ENCODE measurements around the gene RAB40C. TPM values are rescaled to one million over a fixed set of nuclear protein-coding genes. Genes with fewer than 3 reads are reported as not detected.

Gene RAB40C
- total RNA-seq, 6 donors from 2014 or later = 40.5 to 101 (median 61.5) TPM

DNA sequence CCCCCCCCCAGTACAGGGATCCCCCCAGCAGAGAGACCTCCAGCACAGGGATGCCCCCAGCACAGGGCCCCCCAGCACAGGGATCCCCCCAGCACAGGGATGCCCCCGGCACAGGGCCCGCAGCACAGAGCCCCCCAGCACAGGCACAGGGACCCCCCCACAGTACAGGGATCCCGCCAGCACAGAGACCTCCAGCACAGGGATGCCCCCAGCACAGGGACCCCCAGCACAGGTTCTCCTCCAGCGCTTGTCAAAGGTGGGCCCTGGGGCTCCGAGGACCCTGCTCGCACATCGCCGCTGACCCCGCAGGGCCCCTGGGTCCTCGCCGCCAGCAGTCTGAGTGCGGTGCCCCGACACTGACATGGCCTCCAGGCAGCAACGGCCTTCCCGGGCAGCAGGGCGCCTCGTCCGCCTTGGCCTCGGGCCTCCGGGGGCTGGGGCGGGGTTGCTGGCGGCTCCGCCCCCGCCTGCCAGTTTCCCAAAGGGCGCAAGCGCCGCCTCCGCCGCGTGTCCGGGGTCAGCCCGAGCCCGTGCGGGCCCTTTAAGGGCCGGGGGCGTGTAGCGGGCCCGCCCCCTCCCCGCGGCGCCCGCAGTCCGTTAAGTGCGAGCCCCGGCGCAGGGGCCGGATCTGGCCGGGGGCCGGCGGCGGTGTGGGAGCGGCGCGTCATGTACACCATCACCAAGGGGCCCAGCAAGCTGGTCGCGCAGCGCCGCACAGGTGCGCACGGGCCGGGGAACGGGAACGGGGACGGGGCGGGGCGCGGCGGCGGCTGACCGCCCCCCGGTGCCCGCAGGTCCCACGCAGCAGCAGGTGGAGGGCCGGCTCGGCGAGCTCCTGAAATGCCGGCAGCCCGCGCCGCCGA, 51.7 kb downstream of the RAB40C start, which contains the start of gene MCRIP2:
Gene MCRIP2, plus strand, starts transcription at position 503 of the 863 bp plus-strand sequence. Its CDS starts 164 bp downstream, at position 667.
- peaks cover 21 to 75% (median 47%) of the 10 kb centered on the region in 4 donors for H3K4me1 ChIP-seq
- no peaks in the 10 kb centered on the region for H3K27me3 ChIP-seq
- TF ChIP-seq POLR2AphosphoS5 (IDR thresholded peaks at IDR 0.05) (peak; percentile 57 to 67), POLR2A (IDR thresholded peaks at IDR 0.05) (peak in 3 of 4 donors; percentile 41 to 79 (median 71)), EP300 (IDR thresholded peaks at IDR 0.05) (no peak)
- TF ChIP-seq, protein P1, sequence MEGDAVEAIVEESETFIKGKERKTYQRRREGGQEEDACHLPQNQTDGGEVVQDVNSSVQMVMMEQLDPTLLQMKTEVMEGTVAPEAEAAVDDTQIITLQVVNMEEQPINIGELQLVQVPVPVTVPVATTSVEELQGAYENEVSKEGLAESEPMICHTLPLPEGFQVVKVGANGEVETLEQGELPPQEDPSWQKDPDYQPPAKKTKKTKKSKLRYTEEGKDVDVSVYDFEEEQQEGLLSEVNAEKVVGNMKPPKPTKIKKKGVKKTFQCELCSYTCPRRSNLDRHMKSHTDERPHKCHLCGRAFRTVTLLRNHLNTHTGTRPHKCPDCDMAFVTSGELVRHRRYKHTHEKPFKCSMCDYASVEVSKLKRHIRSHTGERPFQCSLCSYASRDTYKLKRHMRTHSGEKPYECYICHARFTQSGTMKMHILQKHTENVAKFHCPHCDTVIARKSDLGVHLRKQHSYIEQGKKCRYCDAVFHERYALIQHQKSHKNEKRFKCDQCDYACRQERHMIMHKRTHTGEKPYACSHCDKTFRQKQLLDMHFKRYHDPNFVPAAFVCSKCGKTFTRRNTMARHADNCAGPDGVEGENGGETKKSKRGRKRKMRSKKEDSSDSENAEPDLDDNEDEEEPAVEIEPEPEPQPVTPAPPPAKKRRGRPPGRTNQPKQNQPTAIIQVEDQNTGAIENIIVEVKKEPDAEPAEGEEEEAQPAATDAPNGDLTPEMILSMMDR (IDR thresholded peaks at IDR 0.05) = peak in 1 of 6 experiments; percentile 6
- peak; percentile 92 to 97 for DNase-seq
- WGBS, 2 donors = no CpG with 5 or more reads among the region's 81 CpGs
- H3K9me3 ChIP-seq = no peaks in the 10 kb centered on the region
- peak; percentile 46 to 81 for ATAC-seq (ENCODE audit: low FRiP score in 2 of 2)
- no peaks in the 10 kb centered on the region for H3K36me3 ChIP-seq
- peak within 1 kb of the TSS; percentile 85 to 89 (median 88) for H3K27ac ChIP-seq
- peak within 1 kb of the TSS; percentile 91 to 97 (median 94) for H3K4me3 ChIP-seq

DNA sequence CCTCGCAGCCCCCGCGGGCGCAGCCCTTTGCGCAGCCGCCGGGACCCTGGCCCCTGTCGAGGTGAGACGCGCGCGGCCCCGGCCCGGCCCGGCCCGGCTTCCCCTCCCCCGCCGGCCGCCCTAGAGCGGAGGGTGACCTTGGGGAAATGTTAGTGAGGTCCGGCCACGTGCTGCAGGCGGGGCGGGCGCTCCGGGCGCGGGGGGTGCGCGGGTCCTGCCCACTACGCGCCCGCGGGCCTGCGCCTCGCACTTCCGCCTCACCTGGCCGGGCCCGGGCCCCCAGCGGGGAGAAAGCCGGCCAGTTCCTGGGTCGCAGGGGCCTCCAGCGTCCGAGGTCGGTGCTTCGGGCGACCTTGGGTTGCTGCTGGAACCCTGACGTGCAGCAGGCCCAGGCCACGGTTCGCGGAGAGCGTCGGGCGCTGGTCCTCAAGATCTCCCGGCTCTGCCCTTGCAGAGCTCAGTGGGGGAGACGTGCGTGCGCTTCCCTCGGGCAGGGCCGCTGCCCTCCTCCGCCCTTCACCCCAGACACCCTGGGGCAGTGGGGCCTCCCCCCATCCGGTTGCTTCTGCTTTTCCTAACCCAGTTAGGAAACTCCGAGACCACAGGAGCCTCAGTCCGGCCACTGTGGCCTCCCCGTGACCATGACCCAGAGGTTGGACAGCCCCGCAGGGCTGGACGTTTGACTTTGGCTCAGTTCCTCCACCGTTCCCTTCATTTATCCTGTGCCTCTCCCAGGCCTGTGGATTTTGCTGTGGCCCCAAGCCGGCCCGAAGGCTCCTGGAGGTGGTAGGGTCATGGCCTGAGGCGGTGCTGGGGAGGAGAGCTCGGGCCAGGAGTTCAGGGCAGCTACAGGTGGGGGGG, 52.6 kb downstream of the RAB40C start:
- Histone ChIP-seq H3K4me1 (peaks cover 22 to 80% (median 49%) of the 10 kb centered on the region in 4 donors), H3K27me3 (no peaks in the 10 kb centered on the region), H3K27ac (peak overlapping the region; percentile 85 to 89 (median 88)), H3K4me3 (peak overlapping the region; percentile 91 to 97 (median 94)), H3K36me3 (no peaks in the 10 kb centered on the region), H3K9me3 (no peaks in the 10 kb centered on the region)
- ATAC-seq (ENCODE audit: low FRiP score in 2 of 2) (peak; percentile 50), DNase-seq (peak; percentile 79 to 95)
- TF ChIP-seq POLR2A (IDR thresholded peaks at IDR 0.05) (peak in 1 of 4 donors; percentile 50), EP300 (IDR thresholded peaks at IDR 0.05) (no peak), POLR2AphosphoS5 (IDR thresholded peaks at IDR 0.05) (peak in 1 of 2 donors; percentile 30)
- TF ChIP-seq, protein P1 (IDR thresholded peaks at IDR 0.05) = peak in 1 of 6 experiments; percentile 6
- 0 to 9% methylated on average over 5 to 29 of the region's 72 CpGs for WGBS, 2 donors

DNA sequence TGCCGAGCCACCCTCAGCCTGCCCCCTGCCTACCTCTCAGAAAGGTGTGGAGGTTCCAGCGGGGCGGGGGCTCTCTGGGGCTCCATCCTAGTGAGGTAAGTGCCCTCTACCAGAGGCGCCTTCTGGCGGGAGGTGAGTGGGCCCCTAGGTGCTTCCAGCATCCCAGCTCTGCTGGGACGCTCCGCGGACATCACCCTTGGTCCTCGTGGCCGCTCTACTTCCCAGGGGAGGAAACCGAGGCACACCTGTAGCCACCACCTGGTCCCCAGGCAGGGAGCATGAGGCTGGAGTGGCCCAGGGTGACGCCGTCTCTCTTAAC, 53.1 kb downstream of the RAB40C start:
- H3K9me3 ChIP-seq = no peaks in the 10 kb centered on the region
- ATAC-seq (ENCODE audit: low FRiP score in 2 of 2) (no peak), DNase-seq (peak in 1 of 2 donors; percentile 74)
- peaks cover 23 to 80% (median 49%) of the 10 kb centered on the region in 4 donors for H3K4me1 ChIP-seq
- no peaks in the 10 kb centered on the region for H3K27me3 ChIP-seq
- 88 to 92% methylated on average over 1 to 7 of the region's 13 CpGs for WGBS, 2 donors
- H3K27ac ChIP-seq = peak overlapping the region; percentile 85 to 89 (median 88)
- no peaks in the 10 kb centered on the region for H3K36me3 ChIP-seq
- peak overlapping the region in 3 of 4 donors; percentile 91 to 97 (median 94) for H3K4me3 ChIP-seq
- TF ChIP-seq POLR2AphosphoS5 (IDR thresholded peaks at IDR 0.05) = no peak
- no peak for TF ChIP-seq EP300 (IDR thresholded peaks at IDR 0.05)
- no peak for TF ChIP-seq POLR2A (IDR thresholded peaks at IDR 0.05)

DNA sequence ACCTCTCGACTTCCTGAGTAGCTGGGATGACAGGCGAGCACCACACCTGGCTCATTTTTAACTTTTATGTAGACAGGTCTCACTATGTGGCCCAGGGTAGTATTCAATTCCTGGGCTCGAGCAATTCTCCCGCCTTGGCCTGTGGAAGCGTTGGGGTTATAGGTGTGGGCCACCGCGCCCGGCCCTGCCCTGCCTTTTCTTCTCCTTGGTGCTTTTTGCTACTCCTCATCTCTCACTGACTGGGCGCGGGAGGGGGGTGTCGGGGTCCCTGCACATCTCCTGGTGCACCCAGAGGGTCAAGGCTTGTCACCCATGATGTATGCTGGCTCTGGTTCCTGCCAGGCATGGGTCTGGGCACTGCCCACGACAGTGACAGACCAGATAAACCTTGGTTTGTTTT, 54.7 kb downstream of the RAB40C start:
- DNase-seq = peak in 1 of 2 donors; percentile 74

More for the DNA sequence above, 54.7 kb downstream of the RAB40C start:
- no peaks in the 10 kb centered on the region for H3K9me3 ChIP-seq
- no peak overlapping the region for H3K27ac ChIP-seq
- H3K36me3 ChIP-seq = no peaks in the 10 kb centered on the region
- TF ChIP-seq POLR2AphosphoS5 (IDR thresholded peaks at IDR 0.05) (no peak), POLR2A (IDR thresholded peaks at IDR 0.05) (no peak), EP300 (IDR thresholded peaks at IDR 0.05) (no peak)
- TF ChIP-seq, protein P1 (IDR thresholded peaks at IDR 0.05) = no peak
- H3K4me3 ChIP-seq = no peak overlapping the region
- no peak for ATAC-seq (ENCODE audit: low FRiP score in 2 of 2)
- H3K4me1 ChIP-seq = peaks cover 28 to 91% (median 57%) of the 10 kb centered on the region in 4 donors
- 91% methylated on average over 12 of the region's 12 CpGs for WGBS, 2 donors
- H3K27me3 ChIP-seq = no peaks in the 10 kb centered on the region
